HG02981 (cell line): ENCODE results near the gene ISG15.
"Not testable (repeated sequence)": the region's sequence is repeated elsewhere in the genome, so short reads cannot be mapped to it uniquely, and the experiment has no call there.

Experiments used
- ATAC-seq: cut with Tn5 transposase; IDR thresholded peaks from one replicate; pipeline ENCODE4 v1.9.1; 2021; ENCODE audit warnings: mild to moderate bottlenecking, moderate library complexity; ENCODE audit not compliant: unreplicated experiment

ISG15 gene

GRCh38 chr1:1010131-1010530 lies 3.2 kb upstream of the ISG15 start:
- ATAC-seq, result not testable (repeated sequence)

- no peak for ATAC-seq
Measured at GRCh38 chr1:1011396-1011949, 1.8 kb upstream of the ISG15 start.

- not testable (repeated sequence) for ATAC-seq
Measured at GRCh38 chr1:1012736-1013104, 577 bp upstream of the ISG15 start.

- no peak for ATAC-seq
Measured at GRCh38 chr1:1013922-1014648, 788 bp downstream of the ISG15 start.

GRCh38 chr1:1014799-1015681 lies 1.7 kb downstream of the ISG15 start:
- no peak for ATAC-seq

- not testable (repeated sequence) for ATAC-seq
Measured at GRCh38 chr1:1017397-1018320, 4.4 kb downstream of the ISG15 start.

GRCh38 chr1:1018321-1018685 lies 5.0 kb downstream of the ISG15 start:
- not testable (repeated sequence) for ATAC-seq

- peak; percentile 48 for ATAC-seq
Measured at GRCh38 chr1:1019122-1019999, 6.1 kb downstream of the ISG15 start.

GRCh38 chr1:1020000-1020404 lies 6.7 kb downstream of the ISG15 start, which contains the start of gene AGRN:
AGRN (plus strand) TSS chr1:1020120; CDS start chr1:1020173, 53 bp downstream.
- peak; percentile 18 for ATAC-seq

GRCh38 chr1:1020415-1021009 lies 7.2 kb downstream of the ISG15 start:
- peak; percentile 6 for ATAC-seq

GRCh38 chr1:1021010-1021919 lies 8.0 kb downstream of the ISG15 start:
- no peak for ATAC-seq

GRCh38 chr1:1021920-1022259 lies 8.6 kb downstream of the ISG15 start:
- no peak for ATAC-seq

GRCh38 chr1:1022302-1023009 lies 9.2 kb downstream of the ISG15 start:
- ATAC-seq, result no peak

GRCh38 chr1:1023700-1024099 lies 10.4 kb downstream of the ISG15 start:
- ATAC-seq, result no peak

- ATAC-seq, result no peak
Measured at GRCh38 chr1:1024149-1024770, 11.0 kb downstream of the ISG15 start.

GRCh38 chr1:1024771-1025699 lies 11.7 kb downstream of the ISG15 start:
- no peak for ATAC-seq
